Activated T-cell treated with anti-CD3 and anti-CD28 coated beads, Interleukin-2, amount 50 U/mL, for 24 hours (primary cell): ENCODE results near the gene C17orf50.

Experiments used
- DNase-seq: peaks from one replicate; pipeline ENCODE4 v3.0.0-alpha.2; 2020
- H3K27ac Mint-ChIP-seq: 2 replicates; pipeline ENCODE4 v1.8.0; 2020; ENCODE audit warnings: mild to moderate bottlenecking, mixed read lengths
- H3K27me3 Mint-ChIP-seq: 2 replicates; pipeline ENCODE4 v1.8.0; 2020; ENCODE audit warnings: mixed read lengths
- H3K36me3 Mint-ChIP-seq: 2 replicates; pipeline ENCODE4 v1.8.0; 2020; ENCODE audit warnings: low read depth, mixed read lengths
- H3K4me1 Mint-ChIP-seq: 2 replicates; pipeline ENCODE4 v1.8.0; 2020; ENCODE audit warnings: low read depth, mixed read lengths
- H3K4me3 Mint-ChIP-seq: 2 replicates; pipeline ENCODE4 v1.8.0; 2020; ENCODE audit warnings: mild to moderate bottlenecking, moderate library complexity, mixed read lengths
- H3K9me3 Mint-ChIP-seq: 2 replicates; pipeline ENCODE4 v1.8.0; 2020; ENCODE audit warnings: mixed read lengths

C17orf50 gene

GRCh38 chr17:35729405-35729833 lies 31.3 kb upstream of the C17orf50 start:
- Mint-ChIP-seq H3K4me1 (peaks cover 21% of the 10 kb centered on the region), H3K27me3 (no peaks in the 10 kb centered on the region), H3K9me3 (no peaks in the 10 kb centered on the region), H3K36me3 (peaks cover 33% of the 10 kb centered on the region), H3K4me3 (no peak overlapping the region), H3K27ac (peak overlapping the region; percentile 69)
- DNase-seq = no peak

DNA sequence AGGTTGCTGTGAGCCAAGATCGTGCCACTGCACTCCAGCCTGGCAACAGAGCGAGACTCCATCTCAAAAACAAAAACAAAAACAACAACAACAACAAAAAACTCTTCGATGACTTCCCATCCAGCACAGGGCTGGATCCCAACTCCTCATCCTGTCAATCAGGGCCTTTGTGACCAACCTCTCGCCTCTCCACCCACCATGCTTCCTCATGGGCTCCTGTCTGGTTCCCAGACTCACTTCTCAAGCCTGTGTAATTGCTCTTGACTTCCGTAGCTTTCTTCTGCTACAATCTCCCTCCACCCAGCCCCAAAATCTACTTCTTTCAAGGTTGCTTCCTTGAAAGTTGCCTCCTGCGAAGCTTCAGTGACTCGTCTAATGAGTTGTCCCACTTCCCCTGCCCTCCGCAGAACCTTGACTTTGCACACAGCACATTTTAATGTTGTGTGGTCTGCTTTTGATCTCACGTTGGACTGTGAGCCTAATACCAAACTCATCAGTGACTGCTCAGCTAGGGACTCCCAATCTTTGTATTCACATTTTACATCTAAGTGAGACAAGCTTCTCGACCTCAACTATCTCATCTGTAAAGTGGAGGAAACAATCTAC lies 30.2 kb upstream of the C17orf50 start:
- Mint-ChIP-seq H3K27me3 (no peaks in the 10 kb centered on the region), H3K4me3 (peak overlapping the region; percentile 76)

DNA sequence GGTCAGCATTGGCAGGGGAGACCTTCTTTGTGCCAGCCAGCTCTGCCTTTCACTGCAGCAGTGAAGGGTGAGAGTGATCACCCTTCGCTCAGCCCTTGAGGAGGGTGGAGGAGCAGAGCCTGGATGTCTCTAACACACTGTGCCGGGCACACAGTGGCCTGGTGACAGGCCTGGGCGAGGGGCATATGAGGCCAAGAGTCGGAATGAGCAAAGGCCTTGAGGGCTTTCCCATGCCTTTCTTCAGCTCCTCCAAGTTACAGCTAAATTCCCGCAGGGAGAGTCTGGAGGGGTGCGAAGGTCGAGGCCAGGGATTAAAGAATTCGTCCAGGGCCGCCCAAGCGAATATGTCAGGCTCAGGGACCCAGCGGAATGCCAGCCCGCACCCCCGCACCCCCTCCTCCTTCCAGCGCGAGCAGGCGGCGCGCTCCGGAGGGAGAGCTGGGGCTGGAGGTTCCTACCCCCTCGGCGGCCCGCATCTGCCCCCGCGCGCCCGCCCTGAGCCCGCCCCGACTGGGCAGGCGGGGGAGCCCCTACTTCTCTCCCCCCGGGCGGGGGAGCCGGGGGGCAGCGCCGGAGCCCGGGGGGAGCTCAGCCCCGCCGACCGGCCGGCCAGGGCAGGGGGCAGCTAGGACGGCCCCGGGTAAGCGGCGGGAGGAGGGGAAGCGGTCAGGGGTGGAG lies 29.3 kb upstream of the C17orf50 start, which contains the start of gene RASL10B:
Gene RASL10B, plus strand, starts transcription at position 401 of the 678 bp plus-strand sequence. CDS start 3,546 bp downstream, outside the sequence.
- peaks cover 21% of the 10 kb centered on the region for H3K4me1 Mint-ChIP-seq
- peaks cover 15% of the 10 kb centered on the region for H3K36me3 Mint-ChIP-seq
- H3K4me3 Mint-ChIP-seq = peak within 1 kb of the TSS; percentile 76
- H3K27me3 Mint-ChIP-seq = no peaks in the 10 kb centered on the region
- DNase-seq = peak; percentile 73
- peak within 1 kb of the TSS; percentile 84 for H3K27ac Mint-ChIP-seq
- H3K9me3 Mint-ChIP-seq = no peaks in the 10 kb centered on the region

More for the DNA sequence above, 30.2 kb upstream of the C17orf50 start:
- no peak for DNase-seq
- Mint-ChIP-seq H3K36me3 (peaks cover 23% of the 10 kb centered on the region), H3K9me3 (no peaks in the 10 kb centered on the region), H3K4me1 (peaks cover 21% of the 10 kb centered on the region), H3K27ac (peak overlapping the region; percentile 84)

- Mint-ChIP-seq H3K27ac (peak overlapping the region; percentile 50), H3K9me3 (no peaks in the 10 kb centered on the region), H3K36me3 (peaks cover 14% of the 10 kb centered on the region), H3K27me3 (no peaks in the 10 kb centered on the region), H3K4me1 (peaks cover 21% of the 10 kb centered on the region), H3K4me3 (peak overlapping the region; percentile 74)
- no peak for DNase-seq
Observed at GRCh38 chr17:35731917-35732805, 28.5 kb upstream of the C17orf50 start.

DNA sequence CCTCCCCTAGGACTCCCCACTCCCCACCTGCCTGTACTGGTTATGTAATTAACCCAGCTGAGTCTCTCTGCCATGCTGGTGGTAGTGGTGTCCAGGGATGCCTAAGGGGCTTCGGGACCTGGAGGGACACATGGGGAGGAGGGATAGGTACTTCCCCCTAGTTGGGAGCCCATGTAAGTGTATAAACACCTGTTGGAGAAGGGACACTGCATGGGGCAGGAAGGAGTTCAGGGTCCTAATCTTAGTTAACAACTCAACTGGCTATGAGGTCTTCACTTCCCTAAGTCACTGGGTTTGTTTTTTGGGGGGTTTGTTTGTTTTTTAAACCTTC lies 27.9 kb upstream of the C17orf50 start:
- Mint-ChIP-seq H3K27ac (no peak overlapping the region), H3K36me3 (peaks cover 11% of the 10 kb centered on the region), H3K27me3 (no peaks in the 10 kb centered on the region), H3K4me1 (peaks cover 21% of the 10 kb centered on the region), H3K4me3 (peak overlapping the region; percentile 74), H3K9me3 (no peaks in the 10 kb centered on the region)
- no peak for DNase-seq

GRCh38 chr17:35733366-35733765 lies 27.3 kb upstream of the C17orf50 start:
- peaks cover 21% of the 10 kb centered on the region for H3K4me1 Mint-ChIP-seq
- no peak overlapping the region for H3K27ac Mint-ChIP-seq
- no peak overlapping the region for H3K4me3 Mint-ChIP-seq
- H3K9me3 Mint-ChIP-seq = no peaks in the 10 kb centered on the region
- H3K27me3 Mint-ChIP-seq = no peaks in the 10 kb centered on the region
- H3K36me3 Mint-ChIP-seq = peaks cover 5% of the 10 kb centered on the region
- no peak for DNase-seq

GRCh38 chr17:35734396-35734795 lies 26.3 kb upstream of the C17orf50 start:
- Mint-ChIP-seq H3K9me3 (no peaks in the 10 kb centered on the region), H3K4me1 (peaks cover 21% of the 10 kb centered on the region), H3K36me3 (no peaks in the 10 kb centered on the region), H3K27me3 (no peaks in the 10 kb centered on the region), H3K4me3 (no peak overlapping the region), H3K27ac (no peak overlapping the region)
- no peak for DNase-seq

DNA sequence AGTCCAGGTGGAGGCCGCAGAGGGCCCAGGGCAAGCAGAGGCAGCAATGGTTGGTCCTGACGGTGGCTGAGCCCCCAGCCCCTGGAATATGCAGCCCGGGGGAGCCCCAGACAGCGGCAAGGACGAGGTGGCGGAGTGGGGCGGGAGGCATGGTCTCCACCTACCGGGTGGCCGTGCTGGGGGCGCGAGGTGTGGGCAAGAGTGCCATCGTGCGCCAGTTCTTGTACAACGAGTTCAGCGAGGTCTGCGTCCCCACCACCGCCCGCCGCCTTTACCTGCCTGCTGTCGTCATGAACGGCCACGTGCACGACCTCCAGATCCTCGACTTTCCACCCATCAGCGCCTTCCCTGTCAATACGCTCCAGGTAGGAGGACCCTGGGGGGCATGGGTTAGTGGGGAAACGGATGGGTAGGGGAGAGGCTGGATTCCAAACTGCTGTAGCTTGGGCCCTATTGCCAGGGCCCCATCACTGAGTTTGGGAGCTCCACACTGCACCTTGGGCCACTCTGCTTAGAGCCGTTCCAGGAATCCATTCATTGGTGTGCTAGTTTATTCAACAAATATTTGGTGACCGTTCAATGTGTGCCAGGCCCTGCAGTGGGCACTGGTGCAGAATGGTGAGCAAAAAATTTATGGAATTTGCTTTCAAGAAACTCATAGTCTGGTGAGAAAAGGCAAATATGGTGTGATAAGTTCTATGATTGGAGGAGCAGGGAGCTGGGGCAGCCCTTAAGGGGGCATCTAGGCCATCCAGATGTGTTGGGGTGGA lies 25.5 kb upstream of the C17orf50 start:
- Mint-ChIP-seq H3K27me3 (peaks cover 8% of the 10 kb centered on the region), H3K4me1 (peaks cover 17% of the 10 kb centered on the region), H3K4me3 (no peak overlapping the region), H3K36me3 (no peaks in the 10 kb centered on the region), H3K9me3 (no peaks in the 10 kb centered on the region), H3K27ac (no peak overlapping the region)
- no peak for DNase-seq

GRCh38 chr17:35736236-35736635 lies 24.5 kb upstream of the C17orf50 start:
- no peak for DNase-seq
- Mint-ChIP-seq H3K4me1 (peaks cover 11% of the 10 kb centered on the region), H3K27ac (no peak overlapping the region), H3K9me3 (no peaks in the 10 kb centered on the region), H3K27me3 (peaks cover 14% of the 10 kb centered on the region), H3K4me3 (no peak overlapping the region), H3K36me3 (no peaks in the 10 kb centered on the region)

- H3K9me3 Mint-ChIP-seq = no peaks in the 10 kb centered on the region
- no peak overlapping the region for H3K27ac Mint-ChIP-seq
- DNase-seq = no peak
- H3K4me3 Mint-ChIP-seq = no peak overlapping the region
- H3K4me1 Mint-ChIP-seq = peaks cover 10% of the 10 kb centered on the region
- no peaks in the 10 kb centered on the region for H3K36me3 Mint-ChIP-seq
- H3K27me3 Mint-ChIP-seq = peaks cover 34% of the 10 kb centered on the region
Observed at GRCh38 chr17:35738519-35739133, 22.1 kb upstream of the C17orf50 start.

GRCh38 chr17:35740216-35740615 lies 20.5 kb upstream of the C17orf50 start:
- H3K9me3 Mint-ChIP-seq = no peaks in the 10 kb centered on the region
- no peak overlapping the region for H3K4me3 Mint-ChIP-seq
- DNase-seq = no peak
- no peaks in the 10 kb centered on the region for H3K36me3 Mint-ChIP-seq
- peaks cover 42% of the 10 kb centered on the region for H3K27me3 Mint-ChIP-seq
- H3K4me1 Mint-ChIP-seq = peaks cover 10% of the 10 kb centered on the region
- no peak overlapping the region for H3K27ac Mint-ChIP-seq

- Mint-ChIP-seq H3K4me1 (peaks cover 10% of the 10 kb centered on the region), H3K36me3 (no peaks in the 10 kb centered on the region), H3K27ac (no peak overlapping the region), H3K27me3 (peaks cover 42% of the 10 kb centered on the region), H3K9me3 (no peaks in the 10 kb centered on the region), H3K4me3 (peak overlapping the region; percentile 54)
- peak; percentile 50 for DNase-seq
Observed at GRCh38 chr17:35740997-35741931, 19.4 kb upstream of the C17orf50 start.

- H3K4me3 Mint-ChIP-seq = no peak overlapping the region
Observed at GRCh38 chr17:35742496-35742895, 18.2 kb upstream of the C17orf50 start.

More at GRCh38 chr17:35742496-35742895, 18.2 kb upstream of the C17orf50 start:
- H3K27me3 Mint-ChIP-seq = peaks cover 42% of the 10 kb centered on the region
- H3K9me3 Mint-ChIP-seq = no peaks in the 10 kb centered on the region
- H3K36me3 Mint-ChIP-seq = no peaks in the 10 kb centered on the region
- DNase-seq = no peak
- peaks cover 10% of the 10 kb centered on the region for H3K4me1 Mint-ChIP-seq
- no peak overlapping the region for H3K27ac Mint-ChIP-seq
